ENCODE results near the gene RASSF4.

Gene RASSF4, protein sequence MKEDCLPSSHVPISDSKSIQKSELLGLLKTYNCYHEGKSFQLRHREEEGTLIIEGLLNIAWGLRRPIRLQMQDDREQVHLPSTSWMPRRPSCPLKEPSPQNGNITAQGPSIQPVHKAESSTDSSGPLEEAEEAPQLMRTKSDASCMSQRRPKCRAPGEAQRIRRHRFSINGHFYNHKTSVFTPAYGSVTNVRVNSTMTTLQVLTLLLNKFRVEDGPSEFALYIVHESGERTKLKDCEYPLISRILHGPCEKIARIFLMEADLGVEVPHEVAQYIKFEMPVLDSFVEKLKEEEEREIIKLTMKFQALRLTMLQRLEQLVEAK

DNA sequence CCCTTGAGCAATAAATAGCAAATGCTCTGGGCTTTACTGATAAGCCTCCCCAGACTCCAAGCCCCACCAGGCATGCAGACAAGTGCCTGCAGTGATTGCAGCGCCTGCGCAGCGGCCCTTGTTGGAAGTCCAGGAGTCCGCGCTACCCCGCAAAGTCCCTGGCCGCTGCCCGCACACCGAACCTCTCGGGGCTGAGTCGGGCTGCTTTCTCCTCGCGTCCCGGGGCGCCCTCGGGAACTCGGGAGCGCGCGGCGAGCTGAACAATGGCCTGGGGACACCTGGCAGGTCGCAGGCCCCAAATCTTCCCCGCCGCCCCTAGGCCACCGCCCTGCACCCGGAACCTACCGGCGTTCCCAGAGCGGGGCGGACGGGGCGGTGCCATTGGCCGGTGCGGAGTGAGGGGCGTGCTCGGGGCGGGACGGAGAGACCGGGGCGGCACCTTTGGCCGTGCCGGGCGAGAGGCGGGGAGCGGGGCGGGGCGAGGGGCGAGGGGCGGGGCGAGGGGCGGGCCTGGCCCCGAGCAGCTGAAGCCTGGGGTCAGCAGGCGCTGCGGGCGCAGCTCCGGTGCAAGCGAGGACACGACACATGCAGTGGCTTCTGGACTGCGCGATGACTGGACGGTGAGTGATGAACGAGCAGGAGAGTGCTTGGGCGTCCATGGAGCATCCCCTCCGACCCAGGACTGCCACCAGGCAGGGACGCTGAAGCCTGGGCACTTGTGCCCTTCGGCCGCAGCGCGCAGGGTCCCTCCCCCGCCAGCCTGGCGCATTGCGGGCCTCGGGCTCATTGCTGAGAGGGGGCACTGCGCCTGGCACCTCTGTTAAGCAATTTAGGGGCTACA, at the start of gene RASSF4:
TSS of gene RASSF4 (plus strand) at position 556 of the 841 bp plus-strand sequence. CDS start 10,401 bp downstream, outside the sequence.
- TF ChIP-seq, protein P1, sequence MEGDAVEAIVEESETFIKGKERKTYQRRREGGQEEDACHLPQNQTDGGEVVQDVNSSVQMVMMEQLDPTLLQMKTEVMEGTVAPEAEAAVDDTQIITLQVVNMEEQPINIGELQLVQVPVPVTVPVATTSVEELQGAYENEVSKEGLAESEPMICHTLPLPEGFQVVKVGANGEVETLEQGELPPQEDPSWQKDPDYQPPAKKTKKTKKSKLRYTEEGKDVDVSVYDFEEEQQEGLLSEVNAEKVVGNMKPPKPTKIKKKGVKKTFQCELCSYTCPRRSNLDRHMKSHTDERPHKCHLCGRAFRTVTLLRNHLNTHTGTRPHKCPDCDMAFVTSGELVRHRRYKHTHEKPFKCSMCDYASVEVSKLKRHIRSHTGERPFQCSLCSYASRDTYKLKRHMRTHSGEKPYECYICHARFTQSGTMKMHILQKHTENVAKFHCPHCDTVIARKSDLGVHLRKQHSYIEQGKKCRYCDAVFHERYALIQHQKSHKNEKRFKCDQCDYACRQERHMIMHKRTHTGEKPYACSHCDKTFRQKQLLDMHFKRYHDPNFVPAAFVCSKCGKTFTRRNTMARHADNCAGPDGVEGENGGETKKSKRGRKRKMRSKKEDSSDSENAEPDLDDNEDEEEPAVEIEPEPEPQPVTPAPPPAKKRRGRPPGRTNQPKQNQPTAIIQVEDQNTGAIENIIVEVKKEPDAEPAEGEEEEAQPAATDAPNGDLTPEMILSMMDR (IDR thresholded peaks at IDR 0.05), result no peak

DNA sequence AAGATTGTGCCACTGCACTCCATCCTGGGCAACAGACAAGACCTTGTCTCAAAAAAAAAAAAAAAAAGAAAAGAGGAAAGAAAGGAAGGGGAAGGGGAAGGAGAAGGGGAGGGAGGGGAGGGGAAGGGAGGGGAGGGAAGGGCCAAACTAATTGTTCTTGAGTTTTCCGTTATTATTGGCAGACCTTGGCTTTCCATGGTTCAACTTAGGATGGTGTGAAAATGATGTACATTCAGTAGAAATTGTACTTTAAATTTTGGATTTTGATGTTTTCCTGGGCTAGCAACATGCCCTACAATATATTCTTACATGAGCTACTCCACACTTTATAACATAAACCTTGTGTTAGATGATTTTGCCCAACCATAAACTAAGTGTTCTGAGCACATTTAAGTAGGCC, 49.7 kb upstream of the RASSF4 start:
- TF ChIP-seq, protein P1 (IDR thresholded peaks at IDR 0.05), result no peak

DNA sequence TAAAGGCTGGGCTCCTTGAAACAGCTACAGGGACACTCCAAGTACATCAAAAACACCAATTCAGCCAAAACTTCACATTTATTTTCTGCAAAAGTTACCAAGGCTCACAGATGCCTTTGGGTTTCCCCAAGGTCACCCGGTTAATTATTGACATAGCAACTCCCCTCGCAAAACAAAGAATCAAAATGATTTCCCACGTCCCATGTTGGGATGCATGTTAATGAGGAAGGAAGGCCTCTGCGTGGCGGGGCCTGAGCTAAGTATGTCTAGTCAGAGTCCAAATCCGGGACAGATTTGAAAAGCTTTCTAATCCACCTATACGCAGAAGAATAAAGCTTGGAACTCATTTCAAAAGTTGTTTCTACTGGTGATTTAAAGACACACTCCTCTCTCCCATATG, 49.0 kb upstream of the RASSF4 start:
- TF ChIP-seq, protein P1 (IDR thresholded peaks at IDR 0.05), result no peak

DNA sequence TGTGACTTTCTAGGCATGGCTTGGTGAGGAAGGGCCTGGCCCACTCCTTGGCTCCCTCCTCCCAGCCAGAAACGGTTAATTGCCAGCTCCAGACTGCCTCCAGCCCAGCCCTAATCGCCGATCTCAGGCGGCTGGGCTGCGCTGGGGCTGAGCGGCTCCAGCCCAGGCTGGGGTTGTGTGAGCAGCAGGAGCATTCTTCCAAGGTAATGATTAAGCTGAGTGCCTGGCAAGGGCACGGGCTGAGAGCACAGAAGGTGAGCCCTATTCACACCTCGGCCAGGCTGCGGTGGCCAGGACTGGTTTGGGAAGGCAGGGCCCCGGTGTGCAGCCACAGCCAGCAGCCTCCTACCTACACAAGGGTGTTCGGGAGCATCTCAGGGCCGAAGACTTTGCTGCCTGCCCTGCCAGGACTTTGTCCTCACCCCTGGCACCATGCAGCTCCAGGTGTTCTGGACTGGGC, 48.5 kb upstream of the RASSF4 start, which contains the start of gene TMEM72:
TSS of gene TMEM72 (plus strand) at position 257 of the 460 bp plus-strand sequence. CDS start at position 433, 176 bp downstream.
- TF ChIP-seq, protein P1 (IDR thresholded peaks at IDR 0.05), result no peak

DNA sequence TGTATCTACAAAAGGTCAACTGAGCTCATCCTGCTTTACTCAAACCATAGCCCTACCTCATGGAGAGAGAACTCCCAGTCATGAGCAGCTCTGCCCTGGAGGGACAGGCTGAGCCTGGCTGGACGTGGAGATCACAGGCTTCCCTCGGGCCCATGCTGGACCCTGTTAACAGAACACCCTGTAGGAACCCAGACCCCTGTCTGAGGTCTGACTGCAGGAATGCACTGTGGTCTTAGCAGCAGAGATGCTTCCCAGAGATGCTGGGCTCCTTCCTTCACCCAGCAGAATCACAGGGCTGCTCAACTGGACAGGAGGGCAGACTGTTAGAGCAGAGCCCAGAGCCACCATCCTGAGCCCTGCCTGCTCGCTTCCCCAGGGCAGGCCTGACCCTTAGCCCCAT, 47.7 kb upstream of the RASSF4 start:
- TF ChIP-seq, protein P1 (IDR thresholded peaks at IDR 0.05), result no peak

DNA sequence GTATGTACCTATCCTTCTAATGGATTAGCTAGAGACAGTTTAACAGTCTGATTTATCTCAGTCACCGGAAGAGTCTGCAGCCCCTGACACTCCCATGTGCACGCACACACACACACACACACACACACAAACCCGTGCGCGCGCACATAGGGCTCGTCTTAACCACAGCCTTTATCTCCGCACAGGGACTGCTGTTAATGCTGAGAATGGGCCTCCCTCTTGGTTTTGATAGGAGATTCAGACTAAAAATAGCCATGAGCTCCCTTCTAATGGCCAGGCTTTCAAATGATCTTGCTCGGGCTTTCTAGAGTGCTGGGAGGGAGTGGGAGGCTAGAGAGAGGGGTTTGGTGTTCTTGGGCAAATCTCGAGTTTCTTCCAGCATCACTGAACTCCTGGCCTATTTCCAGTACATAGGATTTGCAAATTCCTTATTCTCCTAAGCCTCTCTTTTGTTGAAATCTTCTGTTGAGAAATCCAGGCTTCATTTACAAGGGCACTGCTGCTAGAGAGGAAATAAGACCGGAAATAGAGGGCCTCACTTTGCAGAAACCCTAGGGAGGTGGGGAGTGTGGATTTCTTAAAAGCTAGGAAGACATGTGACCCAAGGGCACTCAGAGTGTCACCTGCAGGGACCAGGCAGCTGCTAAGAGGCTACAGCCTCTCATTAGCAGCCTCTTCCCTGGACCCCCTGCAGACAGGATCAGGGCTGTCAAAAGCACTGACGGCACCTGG, 46.1 kb upstream of the RASSF4 start:
- TF ChIP-seq, protein P1 (IDR thresholded peaks at IDR 0.05), result no peak

DNA sequence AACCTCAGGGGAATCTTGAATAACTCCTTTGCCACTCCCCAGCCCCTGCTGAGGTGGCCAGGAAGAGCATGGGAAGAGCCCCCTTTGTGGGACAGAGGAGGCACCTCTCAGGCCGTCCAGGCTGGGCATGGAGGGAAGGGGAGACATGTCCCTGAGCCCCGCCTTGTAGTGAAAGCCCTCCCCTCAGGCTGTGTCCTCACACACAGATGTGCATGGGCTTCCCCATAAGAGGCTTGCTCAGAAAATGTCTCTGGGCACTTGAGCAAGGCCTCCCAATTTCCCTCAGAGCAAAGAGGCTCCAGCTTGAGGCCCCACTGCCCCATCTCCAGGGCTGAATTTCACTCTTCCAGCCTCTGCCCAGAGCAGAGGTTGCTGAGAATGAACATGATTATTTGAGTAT, 44.7 kb upstream of the RASSF4 start:
- TF ChIP-seq, protein P1 (IDR thresholded peaks at IDR 0.05), result no peak
